HFF-Myc (cell line): ENCODE data around the gene AFF3.

Experiments
- DNase-seq: peaks from one replicate; pipeline ENCODE4 v3.0.0-alpha.2; 2011; ENCODE audit warnings: low read depth; ENCODE audit errors: extremely low read depth
- H3K4me3 ChIP-seq: replicated peaks from 2 replicates; pipeline ENCODE4 v1.5.1; 2011; ENCODE audit warnings: low read depth, mild to moderate bottlenecking, control low read depth, low read length
- TF ChIP-seq, protein P1 (sequence below): IDR thresholded peaks from 2 replicates; pipeline ENCODE4 v1.5.1; 2012; ENCODE audit warnings: mild to moderate bottlenecking, low read depth, low read length, control low read depth; ENCODE audit errors: missing control alignments

Gene AFF3

DNA sequence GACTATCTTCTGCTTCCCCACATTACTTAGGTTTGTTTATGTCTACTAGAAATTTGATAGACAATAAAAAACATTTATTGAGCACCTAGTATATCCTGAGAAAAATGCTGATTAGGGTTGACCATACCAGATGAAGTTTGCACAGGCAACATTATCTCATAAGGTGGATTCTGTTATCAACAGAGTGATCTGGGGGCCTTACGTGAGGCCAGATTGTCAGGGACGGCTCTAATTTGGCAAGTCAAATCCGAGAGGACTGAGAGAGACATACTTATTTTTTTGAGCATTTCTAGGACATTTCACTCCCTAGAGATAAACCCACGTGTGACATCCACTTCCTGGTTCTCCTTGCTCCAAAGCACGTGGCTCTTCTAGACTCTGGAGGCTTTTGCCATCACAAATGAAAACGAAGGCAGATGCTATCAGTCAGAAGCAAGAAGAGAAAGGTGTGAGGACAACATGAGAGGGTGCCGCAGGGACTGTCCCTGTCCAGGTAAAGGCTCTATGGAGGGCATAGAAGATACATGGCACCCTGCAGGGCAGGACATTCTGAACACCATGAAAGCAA, 484.6 kb downstream of the AFF3 start:
- no peak overlapping the region for H3K4me3 ChIP-seq
- no peak for DNase-seq
- TF ChIP-seq, protein P1, sequence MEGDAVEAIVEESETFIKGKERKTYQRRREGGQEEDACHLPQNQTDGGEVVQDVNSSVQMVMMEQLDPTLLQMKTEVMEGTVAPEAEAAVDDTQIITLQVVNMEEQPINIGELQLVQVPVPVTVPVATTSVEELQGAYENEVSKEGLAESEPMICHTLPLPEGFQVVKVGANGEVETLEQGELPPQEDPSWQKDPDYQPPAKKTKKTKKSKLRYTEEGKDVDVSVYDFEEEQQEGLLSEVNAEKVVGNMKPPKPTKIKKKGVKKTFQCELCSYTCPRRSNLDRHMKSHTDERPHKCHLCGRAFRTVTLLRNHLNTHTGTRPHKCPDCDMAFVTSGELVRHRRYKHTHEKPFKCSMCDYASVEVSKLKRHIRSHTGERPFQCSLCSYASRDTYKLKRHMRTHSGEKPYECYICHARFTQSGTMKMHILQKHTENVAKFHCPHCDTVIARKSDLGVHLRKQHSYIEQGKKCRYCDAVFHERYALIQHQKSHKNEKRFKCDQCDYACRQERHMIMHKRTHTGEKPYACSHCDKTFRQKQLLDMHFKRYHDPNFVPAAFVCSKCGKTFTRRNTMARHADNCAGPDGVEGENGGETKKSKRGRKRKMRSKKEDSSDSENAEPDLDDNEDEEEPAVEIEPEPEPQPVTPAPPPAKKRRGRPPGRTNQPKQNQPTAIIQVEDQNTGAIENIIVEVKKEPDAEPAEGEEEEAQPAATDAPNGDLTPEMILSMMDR, result no peak

DNA sequence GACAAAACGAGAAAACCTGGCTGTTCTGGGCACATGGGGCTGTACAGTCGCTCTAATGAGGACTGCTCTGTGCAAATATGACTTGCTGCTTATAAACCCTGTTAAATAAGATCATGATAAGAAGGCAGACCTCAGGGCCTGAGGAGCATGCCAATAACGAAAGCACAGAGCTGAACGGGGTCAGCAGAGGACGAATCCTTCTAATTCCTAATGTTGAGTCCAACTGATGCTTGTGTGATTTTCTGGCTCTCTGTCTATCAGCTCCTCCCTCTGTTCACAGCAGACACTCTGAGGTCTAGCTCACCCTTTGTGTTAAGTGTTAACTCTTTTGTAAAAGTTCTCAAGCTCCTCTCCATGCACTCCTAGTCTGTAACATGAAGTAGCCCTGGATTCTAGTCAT, 485.4 kb downstream of the AFF3 start:
- TF ChIP-seq, protein P1, result no peak
- DNase-seq, result no peak
- H3K4me3 ChIP-seq, result no peak overlapping the region

- TF ChIP-seq, protein P1, result no peak
- H3K4me3 ChIP-seq, result no peak overlapping the region
- DNase-seq, result no peak
These were observed 489.0 kb downstream of the AFF3 start for GRCh38 chr2:99653433-99653832.

DNA sequence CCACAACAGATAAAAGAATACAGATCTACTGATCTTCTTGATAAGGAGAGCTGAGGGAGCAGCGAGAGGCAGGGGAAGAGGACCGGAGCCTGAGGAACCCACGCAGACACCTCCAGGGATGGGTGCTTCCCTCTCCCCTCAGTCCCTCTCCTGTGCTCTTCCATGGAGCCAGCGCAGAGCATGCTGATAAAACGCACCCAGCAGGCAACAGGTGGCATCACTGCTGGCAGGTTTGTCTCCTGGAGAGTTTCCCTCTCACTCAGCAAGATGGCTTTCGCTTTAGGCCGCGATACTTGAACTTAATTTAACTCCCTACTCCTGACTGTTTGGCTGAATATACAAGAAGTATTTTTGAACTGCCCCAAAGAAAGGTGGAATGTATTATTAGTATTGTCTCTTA, 489.5 kb downstream of the AFF3 start:
- H3K4me3 ChIP-seq, result no peak overlapping the region
- TF ChIP-seq, protein P1, result no peak
- DNase-seq, result no peak

DNA sequence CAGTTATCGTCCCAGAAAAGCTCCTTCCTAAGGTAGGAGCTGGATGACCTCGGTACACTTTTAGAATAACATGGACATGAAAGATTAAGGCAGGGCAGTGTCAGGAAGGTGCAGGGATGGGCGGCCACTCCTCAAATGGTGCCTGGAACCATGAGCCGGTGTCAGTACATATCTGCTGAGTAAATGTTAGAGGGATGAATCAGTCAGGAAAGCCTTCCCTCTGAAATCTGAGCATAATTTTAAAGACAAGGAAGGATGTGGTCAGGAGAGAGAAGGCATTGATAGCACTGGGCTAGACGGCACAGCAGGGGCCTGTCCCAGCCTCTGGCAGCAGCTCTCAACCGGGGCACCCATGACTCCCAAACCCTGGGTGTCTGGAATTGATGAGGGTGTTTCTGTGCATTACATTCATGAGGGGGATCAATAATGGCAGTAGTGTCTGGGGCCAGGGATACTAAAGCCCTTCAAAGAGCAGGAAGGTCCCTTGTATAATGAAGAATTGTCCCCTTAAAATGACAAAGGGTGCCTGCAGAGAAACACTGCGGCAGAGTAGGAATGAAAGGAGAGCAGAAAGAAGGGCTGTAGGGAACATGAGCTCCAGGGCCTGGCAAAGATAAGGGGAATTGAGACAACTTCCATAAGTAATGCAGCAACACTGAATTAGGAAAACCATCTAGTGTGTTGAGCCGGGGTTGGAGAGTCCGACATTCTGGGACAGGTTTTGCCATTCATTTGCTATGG, 490.3 kb downstream of the AFF3 start:
- no peak for DNase-seq
- TF ChIP-seq, protein P1, result no peak
- H3K4me3 ChIP-seq, result no peak overlapping the region

- TF ChIP-seq, protein P1, result no peak
These were observed 493.2 kb downstream of the AFF3 start for GRCh38 chr2:99648906-99649789.

More at GRCh38 chr2:99648906-99649789, 493.2 kb downstream of the AFF3 start:
- no peak for DNase-seq
- no peak overlapping the region for H3K4me3 ChIP-seq
